GM23248 (cell line): ENCODE data around the gene ZNF121.

Experiments used
- EZH2 ChIP-seq: fragments of 200-600 bp; sonication (generic); IDR thresholded peaks from 2 replicates; pipeline ENCODE4 v1.6.1; 2018; ENCODE audit warnings: antibody characterized with exemption, mild to moderate bottlenecking; ENCODE audit not compliant: insufficient read depth, poor library complexity, severe bottlenecking
- EZH2phosphoT487 ChIP-seq: fragments of 200-600 bp; sonication (generic); IDR thresholded peaks from 2 replicates; pipeline ENCODE4 v1.6.1; 2018; ENCODE audit warnings: antibody characterized with exemption, moderate library complexity, mild to moderate bottlenecking, low read depth; ENCODE audit not compliant: insufficient read depth

- TF ChIP-seq EZH2phosphoT487 (no peak), EZH2 (no peak)
These were observed 31.5 kb upstream of the ZNF121 start for GRCh38 chr19:9615844-9616243.
